Gastrocnemius medialis (tissue), 4 donors: ENCODE data around the gene WDR13. TPM values are rescaled to one million over a fixed set of nuclear protein-coding genes. Genes with fewer than 3 reads are reported as not detected.
A peak's percentile ranks its signal among the peaks of the same experiment; 100 is the strongest.

Experiments used
- ATAC-seq, 2 donors: fragments of 150-250 bp; one replicate each; pipeline ENCODE4 v1.9.1; 2016
- DNase-seq, 2 donors: peaks; one replicate each; pipeline ENCODE4 v3.0.0-alpha.2; 2019
- H3K27ac ChIP-seq, 4 donors: fragments of 200-600 bp; sonication (generic); 1 replicate in 1 of 4; 2 replicates in 3 of 4; pipeline ENCODE4 v1.5.1; 2016 to 2018; ENCODE audit warnings: mild to moderate bottlenecking in 2 of 4, moderate library complexity in 1 of 4
- H3K27me3 ChIP-seq, 3 donors: fragments of 200-600 bp; sonication (generic) in 2 of 3; 1 replicate in 1 of 3; 2 replicates in 2 of 3; pipeline versions ENCODE4 v1.5.1 to v1.6.0; 2016 to 2019; ENCODE audit warnings: mild to moderate bottlenecking in 1 of 3, moderate library complexity in 1 of 3
- H3K36me3 ChIP-seq, 2 donors: fragments of 200-600 bp; sonication (generic) in 1 of 2; one replicate each; pipeline ENCODE4 v1.5.1; 2017 to 2018
- H3K4me1 ChIP-seq, 2 donors: fragments of 200-600 bp; sonication (generic) in 1 of 2; one replicate each; pipeline ENCODE4 v1.5.1; 2016 to 2017; ENCODE audit warnings: mild to moderate bottlenecking in 2 of 2
- H3K4me3 ChIP-seq, 4 donors: fragments of 200-600 bp; sonication (generic) in 3 of 4; 1 replicate in 1 of 4; 2 replicates in 3 of 4; pipeline ENCODE4 v1.5.1; 2016 to 2019; ENCODE audit warnings: mild to moderate bottlenecking in 2 of 4
- H3K9me3 ChIP-seq, 3 donors: fragments of 200-600 bp; sonication (generic) in 2 of 3; 1 replicate in 1 of 3; 2 replicates in 2 of 3; pipeline ENCODE4 v1.5.1; 2016 to 2019
- CTCF ChIP-seq, 5 experiments: fragments of 450-650 bp in 3 of 5; fragments of 200-600 bp in 2 of 5; sonication (generic) in 2 of 5; IDR thresholded peaks in 4 of 5; conservative IDR thresholded peaks in 1 of 5; 1 replicate in 4 of 5; 2 replicates in 1 of 5; pipeline ENCODE4 v1.5.1; 2016 to 2019; ENCODE audit warnings: antibody characterized with exemption in 5 of 5, mild to moderate bottlenecking in 3 of 5, moderate library complexity in 3 of 5
- POLR2A ChIP-seq, 2 donors: fragments of 450-650 bp; IDR thresholded peaks; one replicate each; pipeline ENCODE4 v1.6.1; 2017; ENCODE audit warnings: antibody characterized with exemption in 2 of 2, mild to moderate bottlenecking in 2 of 2, moderate library complexity in 2 of 2
- in situ Hi-C, 4 donors: fragments of 200-750 bp; cut with MboI; loops; one replicate each; pipeline versions ENCODE4 v1.15.0 to v1.8.0; 2017; ENCODE audit warnings: low sequenced_read_pairs in 4 of 4
- intact Hi-C: fragments of 100-400 bp; cut with DNase I; formaldehyde crosslinking; loops from one replicate; pipeline ENCODE4 v1.15.1; 2023; ENCODE audit warnings: low total_unique reads
- total RNA-seq, 4 donors: library from RNA; depleted of rRNA; stranded (reverse); fragments of >200 nt; gene quantifications; one replicate each; pipeline versions ENCODE4 v1.1.0 to v1.2.3, GENCODE V29; 2016

WDR13 gene
- total RNA-seq, 4 donors from 2014 or later, result 82.7 to 143 (median 133) TPM

GRCh38 chrX:48636301-48636700, 39.0 kb downstream of the WDR13 start:
- in situ Hi-C loops (loop anchor here in 1 of 4 donors (25.0 kb wide), 1 partner anchor 301 kb away; no protein-coding TSS in a partner anchor), intact Hi-C loops (no loop called here)
- ATAC-seq (no peak), DNase-seq (no peak)
- no peak overlapping the region for H3K4me3 ChIP-seq
- H3K9me3 ChIP-seq, result no peaks in the 10 kb centered on the region
- H3K27me3 ChIP-seq, result no peaks in the 10 kb centered on the region
- TF ChIP-seq CTCF (IDR thresholded peaks at IDR 0.05 in 4 of 5, conservative IDR thresholded peaks at IDR 0.05 in 1 of 5), result no peak
- TF ChIP-seq POLR2A (IDR thresholded peaks at IDR 0.05), result no peak
- H3K27ac ChIP-seq, result no peak overlapping the region
- no peaks in the 10 kb centered on the region for H3K4me1 ChIP-seq
- H3K36me3 ChIP-seq, result no peaks in the 10 kb centered on the region

GRCh38 chrX:48636776-48637175, 39.5 kb downstream of the WDR13 start:
- H3K4me3 ChIP-seq, result no peak overlapping the region
- DNase-seq, result no peak
- no peaks in the 10 kb centered on the region for H3K36me3 ChIP-seq
- in situ Hi-C loops, result loop anchor here in 1 of 4 donors (25.0 kb wide), 1 partner anchor 301 kb away; no protein-coding TSS in a partner anchor
- ATAC-seq, result no peak
- no peaks in the 10 kb centered on the region for H3K9me3 ChIP-seq
- no peaks in the 10 kb centered on the region for H3K27me3 ChIP-seq
- no peaks in the 10 kb centered on the region for H3K4me1 ChIP-seq
- TF ChIP-seq POLR2A (IDR thresholded peaks at IDR 0.05), result no peak
- no peak for TF ChIP-seq CTCF (IDR thresholded peaks at IDR 0.05 in 4 of 5, conservative IDR thresholded peaks at IDR 0.05 in 1 of 5)
- no peak overlapping the region for H3K27ac ChIP-seq
- intact Hi-C loops, result no loop called here

GRCh38 chrX:48645669-48646068, 48.4 kb downstream of the WDR13 start:
- Histone ChIP-seq H3K4me1 (peaks cover 0 to 4% of the 10 kb centered on the region in 2 donors), H3K27ac (no peak overlapping the region), H3K9me3 (no peaks in the 10 kb centered on the region), H3K36me3 (no peaks in the 10 kb centered on the region), H3K4me3 (no peak overlapping the region), H3K27me3 (no peaks in the 10 kb centered on the region)
- intact Hi-C loops, result no loop called here
- DNase-seq (no peak), ATAC-seq (no peak)
- TF ChIP-seq CTCF (IDR thresholded peaks at IDR 0.05 in 4 of 5, conservative IDR thresholded peaks at IDR 0.05 in 1 of 5) (no peak), POLR2A (IDR thresholded peaks at IDR 0.05) (no peak)
- in situ Hi-C loops, result loop anchor here in 1 of 4 donors (25.0 kb wide), 1 partner anchor 292 kb away; no protein-coding TSS in a partner anchor

DNA sequence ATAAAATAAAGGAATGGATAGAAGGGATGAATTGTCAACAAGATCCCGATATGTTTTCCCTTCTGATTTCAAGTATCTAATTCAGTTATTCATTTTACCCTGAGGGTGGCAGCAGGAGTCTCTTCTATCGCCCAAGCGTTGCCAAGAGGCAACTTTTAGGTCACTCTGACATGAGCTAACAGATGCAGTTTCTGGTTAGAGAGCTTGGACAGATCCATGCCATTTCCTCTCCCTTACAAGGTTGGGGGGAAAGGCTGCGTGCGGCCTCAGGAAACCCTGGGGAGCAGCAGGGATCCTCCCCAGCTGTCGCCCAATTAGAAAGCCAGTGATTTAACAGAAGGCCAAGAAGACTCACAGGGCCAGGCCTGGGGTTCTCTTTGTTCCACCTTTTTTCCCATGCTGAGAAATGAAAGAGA, 51.1 kb downstream of the WDR13 start:
- in situ Hi-C loops (loop anchor here in 1 of 4 donors (25.0 kb wide), 1 partner anchor 289 kb away; no protein-coding TSS in a partner anchor), intact Hi-C loops (loop anchor here (2.0 kb wide), 1 partner anchor 154 kb away; the partner anchor contains the start of gene HDAC6)
- ATAC-seq, result peak; percentile 76 to 91
- Histone ChIP-seq H3K4me1 (peaks cover 0 to 4% of the 10 kb centered on the region in 2 donors), H3K27ac (peak overlapping the region in 3 of 4 donors; percentile 23 to 63 (median 33)), H3K9me3 (no peaks in the 10 kb centered on the region), H3K4me3 (no peak overlapping the region), H3K36me3 (no peaks in the 10 kb centered on the region), H3K27me3 (peaks cover 0 to under 1% (median 0%) of the 10 kb centered on the region in 3 donors)
- TF ChIP-seq CTCF (IDR thresholded peaks at IDR 0.05 in 4 of 5, conservative IDR thresholded peaks at IDR 0.05 in 1 of 5) (peak in 2 of 5 experiments; percentile 26 to 35), POLR2A (IDR thresholded peaks at IDR 0.05) (no peak)
- DNase-seq, result peak; percentile 4 to 29
